IMR-90 (cell line): ENCODE measurements around the gene TMTC2. TPM values are rescaled to one million over a fixed set of nuclear protein-coding genes. Genes with fewer than 3 reads are reported as not detected.

ENCODE experiments used
- ATAC-seq: fragments of 200-7000 bp; cut with Tn5 transposase; 2 replicates; pipeline ENCODE4 v1.9.1; 2020; ENCODE audit warnings: low read depth, mild to moderate bottlenecking, moderate library complexity
- BruUV-seq: library from RNA; stranded (reverse); fragments of 400-500 nt; replicated peaks from 2 replicates; lab custom pipeline; 2021; lab: Mats Ljungman, UMichigan
- CTCF ChIA-PET: fragments of 300-600 bp; formaldehyde crosslinking; extraction: SDS; loops from one replicate; lab custom pipeline; 2021; ENCODE audit warnings: antibody characterized with exemption; lab: Yijun Ruan, JAX
- POLR2A ChIA-PET: fragments of 300-600 bp; sonication (Branson Sonifier 250); formaldehyde crosslinking; loops from one replicate; lab custom pipeline; 2022; ENCODE audit warnings: antibody characterized with exemption; ENCODE audit not compliant: unreplicated experiment; lab: Charles Lee
- DNase-seq: peaks from one replicate; pipeline ENCODE4 v3.0.0; 2013
- H2AFZ ChIP-seq: replicated peaks from 2 replicates; pipeline ENCODE3; 2013; ENCODE audit warnings: low read length, mild to moderate bottlenecking; ENCODE audit not compliant: poor library complexity
- H2AK5ac ChIP-seq: 2 replicates; pipeline ENCODE4 v1.6.1; 2013; ENCODE audit warnings: low read depth, low read length, inconsistent platforms
- H2AK9ac ChIP-seq: replicated peaks from 2 replicates; pipeline ENCODE3; 2013; ENCODE audit warnings: mild to moderate bottlenecking, low read depth, low read length, moderate library complexity; ENCODE audit not compliant: poor library complexity
- H2BK120ac ChIP-seq: 2 replicates; pipeline ENCODE4 v1.6.1; 2013; ENCODE audit warnings: low read depth, low read length, inconsistent platforms
- H2BK15ac ChIP-seq: 3 replicates; pipeline ENCODE4 v1.6.1; 2013; ENCODE audit warnings: low read depth, low read length, inconsistent platforms
- H2BK20ac ChIP-seq: 2 replicates; pipeline ENCODE4 v1.6.1; 2013; ENCODE audit warnings: low read depth, mild to moderate bottlenecking, inconsistent platforms, low read length, moderate library complexity
- H2BK5ac ChIP-seq: 2 replicates; pipeline ENCODE4 v1.6.1; 2013; ENCODE audit warnings: mild to moderate bottlenecking, low read depth, low read length, inconsistent platforms; ENCODE audit not compliant: poor library complexity, severe bottlenecking
- H3K14ac ChIP-seq: replicated peaks from 2 replicates; pipeline ENCODE4 v1.6.1; 2013; ENCODE audit warnings: low read depth, low read length, inconsistent platforms
- H3K18ac ChIP-seq: 2 replicates; pipeline ENCODE4 v1.6.1; 2013; ENCODE audit warnings: low read depth, low read length, control low read depth
- H3K23ac ChIP-seq: 2 replicates; pipeline ENCODE4 v1.6.1; 2013; ENCODE audit warnings: low read depth, low read length, inconsistent platforms
- H3K27ac ChIP-seq: 2 replicates; pipeline ENCODE4 v1.5.1; 2013; ENCODE audit warnings: mild to moderate bottlenecking, control low read depth, low read length; ENCODE audit not compliant: insufficient read depth
- H3K27me3 ChIP-seq: 2 replicates; pipeline ENCODE4 v1.6.1; 2013; ENCODE audit warnings: low read length; ENCODE audit not compliant: control insufficient read depth, insufficient read depth
- H3K36me3 ChIP-seq: 2 replicates; pipeline ENCODE4 v1.6.1; 2013; ENCODE audit warnings: low read length, mixed read lengths; ENCODE audit not compliant: control insufficient read depth, insufficient read depth
- H3K4ac ChIP-seq: 2 replicates; pipeline ENCODE4 v1.6.1; 2013; ENCODE audit warnings: low read depth, low read length, inconsistent platforms
- H3K4me1 ChIP-seq: 2 replicates; pipeline ENCODE4 v1.6.1; 2013; ENCODE audit warnings: low read length, mixed read lengths; ENCODE audit not compliant: control insufficient read depth, insufficient read depth
- H3K4me2 ChIP-seq: 2 replicates; pipeline ENCODE4 v1.6.1; 2013; ENCODE audit warnings: low read depth, mild to moderate bottlenecking, control low read depth, low read length, moderate library complexity
- H3K4me3 ChIP-seq: 2 replicates; pipeline ENCODE4 v1.5.1; 2013; ENCODE audit warnings: low read depth, mild to moderate bottlenecking, control low read depth, low read length, moderate library complexity; ENCODE audit not compliant: insufficient read depth
- H3K56ac ChIP-seq: 2 replicates; pipeline ENCODE4 v1.6.1; 2013; ENCODE audit warnings: low read length, inconsistent platforms; ENCODE audit not compliant: insufficient read depth; ENCODE audit errors: extremely low read depth
- H3K79me1 ChIP-seq, 2 experiments: 2 replicates each; pipeline ENCODE4 v1.6.1; 2013; ENCODE audit warnings: low read length in 2 of 2, inconsistent platforms in 1 of 2, low read depth in 1 of 2
- H3K9ac ChIP-seq: 2 replicates; pipeline ENCODE4 v1.6.1; 2013; ENCODE audit warnings: low read depth, low read length, control low read depth
- H3K9me1 ChIP-seq: 2 replicates; pipeline ENCODE4 v1.6.1; 2013; ENCODE audit warnings: low read length, inconsistent platforms; ENCODE audit not compliant: insufficient read depth
- H3K9me3 ChIP-seq: 2 replicates; pipeline ENCODE4 v1.6.1; 2013; ENCODE audit warnings: low read length; ENCODE audit not compliant: control insufficient read depth, insufficient read depth
- H4K20me1 ChIP-seq: 2 replicates; pipeline ENCODE4 v1.6.1; 2013; ENCODE audit warnings: low read length, inconsistent platforms; ENCODE audit not compliant: insufficient read depth
- H4K5ac ChIP-seq: 2 replicates; pipeline ENCODE4 v1.6.1; 2013; ENCODE audit warnings: mild to moderate bottlenecking, low read depth, low read length, control low read depth
- H4K8ac ChIP-seq, 2 experiments: 2 replicates each; pipeline ENCODE4 v1.6.1; 2013; ENCODE audit warnings: low read depth in 2 of 2, low read length in 2 of 2, control low read depth in 1 of 2, inconsistent platforms in 1 of 2
- H4K91ac ChIP-seq: 2 replicates; pipeline ENCODE4 v1.6.1; 2013; ENCODE audit warnings: low read depth, low read length, inconsistent platforms; ENCODE audit not compliant: insufficient read depth
- BHLHE40 ChIP-seq: fragments of 150-350 bp; IDR thresholded peaks from 2 replicates; pipeline ENCODE4 v1.6.1; 2016; ENCODE audit warnings: mild to moderate bottlenecking, low read depth, low read length
- CEBPB ChIP-seq: IDR thresholded peaks from 2 replicates; pipeline ENCODE4 v1.6.1; 2012; ENCODE audit warnings: low read depth, low read length, improper control_type of control experiment
- CHD1 ChIP-seq: IDR thresholded peaks from 2 replicates; pipeline ENCODE4 v1.6.1; 2012; ENCODE audit warnings: low read depth, low read length, improper control_type of control experiment
- CTCF ChIP-seq: conservative IDR thresholded peaks from 2 replicates; pipeline ENCODE4 v1.5.1; 2012; ENCODE audit warnings: mild to moderate bottlenecking, low read depth, low read length, improper control_type of control experiment
- ELK1 ChIP-seq: fragments of 150-350 bp; IDR thresholded peaks from 2 replicates; pipeline ENCODE4 v1.6.1; 2016; ENCODE audit warnings: low read depth, mild to moderate bottlenecking, low read length, moderate library complexity, borderline replicate concordance
- FOS ChIP-seq: fragments of 150-350 bp; IDR thresholded peaks from 2 replicates; pipeline ENCODE4 v1.6.1; 2016; ENCODE audit warnings: low read depth, low read length
- MAZ ChIP-seq: IDR thresholded peaks from 2 replicates; pipeline ENCODE4 v1.6.1; 2012; ENCODE audit warnings: low read depth, mild to moderate bottlenecking, low read length, improper control_type of control experiment, moderate library complexity, borderline replicate concordance
- MXI1 ChIP-seq: IDR thresholded peaks from 2 replicates; pipeline ENCODE4 v1.6.1; 2012; ENCODE audit warnings: low read depth, mild to moderate bottlenecking, low read length, moderate library complexity, borderline replicate concordance
- NFE2L2 ChIP-seq: fragments of 150-350 bp; IDR thresholded peaks from 2 replicates; pipeline ENCODE4 v1.6.1; 2016; ENCODE audit warnings: low read depth, mild to moderate bottlenecking, low read length
- POLR2A ChIP-seq: IDR thresholded peaks from 2 replicates; pipeline ENCODE4 v1.6.1; 2012; ENCODE audit warnings: mild to moderate bottlenecking, low read depth, low read length
- RAD21 ChIP-seq: IDR thresholded peaks from 2 replicates; pipeline ENCODE4 v1.6.1; 2012; ENCODE audit warnings: low read length, improper control_type of control experiment
- RCOR1 ChIP-seq: IDR thresholded peaks from 2 replicates; pipeline ENCODE4 v1.6.1; 2012; ENCODE audit warnings: mild to moderate bottlenecking, low read length, improper control_type of control experiment; ENCODE audit not compliant: insufficient replicate concordance
- RFX5 ChIP-seq: IDR thresholded peaks from 2 replicates; pipeline ENCODE4 v1.8.0; 2012; ENCODE audit warnings: low read depth, mild to moderate bottlenecking, low read length, moderate library complexity
- SMC3 ChIP-seq: fragments of 150-350 bp; IDR thresholded peaks from 2 replicates; pipeline ENCODE4 v1.6.1; 2016; ENCODE audit warnings: low read depth, mild to moderate bottlenecking, antibody characterized with exemption, low read length, moderate library complexity
- USF2 ChIP-seq: fragments of 150-350 bp; IDR thresholded peaks from 2 replicates; pipeline ENCODE4 v1.6.1; 2017; ENCODE audit warnings: mild to moderate bottlenecking, antibody characterized with exemption, low read length, low read depth
- WGBS, 2 experiments: methylation state at CpG; one replicate each; pipeline versions ENCODE4 v1.1.5 to v1.1.7; 2013; ENCODE audit warnings: missing lambda C conversion rate in 2 of 2; ENCODE audit not compliant: insufficient read length in 1 of 2; ENCODE audit errors: extremely low coverage in 2 of 2; 5-methylcytosine and 5-hydroxymethylcytosine counted together
- dilution Hi-C: fragments of 300-500 bp; cut with HindIII; formaldehyde crosslinking; loops from one replicate; pipeline ENCODE4 v1.14.3; 2018; ENCODE audit warnings: low sequenced_read_pairs; ENCODE audit not compliant: unreplicated experiment
- in situ Hi-C: fragments of 300-500 bp; cut with MboI; formaldehyde crosslinking; loops from 3 replicates; pipeline ENCODE4 v1.14.3; 2019; ENCODE audit warnings: low sequenced_read_pairs, inconsistent platforms, mixed read lengths
- intact Hi-C: fragments of 100-400 bp; cut with micrococcal nuclease; formaldehyde crosslinking; loops from 2 replicates; pipeline ENCODE4 v1.10.0; 2022
- polyA plus RNA-seq, 3 experiments: library from polyadenylated mRNA; depleted of rRNA; stranded (reverse); fragments of >200 nt; gene quantifications; 2 replicates each; pipeline ENCODE4 v1.2.3, GENCODE V29; 2012; ENCODE audit warnings: low replicate concordance in 1 of 3
- total RNA-seq: library from RNA; depleted of rRNA; stranded (reverse); fragments of >200 nt; gene quantifications from 2 replicates; pipeline ENCODE4 v1.2.3, GENCODE V29; 2012

Gene TMTC2
- total and polyA plus RNA-seq, 2 of the 4 experiments (the other 2 are of a cell fraction), result 0.56 to 1.4 TPM

GRCh38 chr12:83168751-83169150 lies 482.0 kb downstream of the TMTC2 start:
- TF ChIP-seq USF2 (no peak), ELK1 (no peak), RFX5 (no peak), CTCF (no peak), RCOR1 (no peak), SMC3 (no peak), MXI1 (no peak), FOS (no peak), CHD1 (no peak), POLR2A (no peak), NFE2L2 (no peak), MAZ (no peak), BHLHE40 (no peak), CEBPB (no peak), RAD21 (no peak)
- in situ Hi-C loops, result no loop called here

More at GRCh38 chr12:83168751-83169150, 482.0 kb downstream of the TMTC2 start:
- H2AFZ ChIP-seq, result no peak overlapping the region
- 86% methylated on average over 1 of the region's 1 CpG; no CpG with 5 or more reads in 1 of the 2 experiments for WGBS, 2 experiments
- H3K9me3 ChIP-seq, result no peaks in the 10 kb centered on the region; the same call in 1 of the 2 replicates
- dilution Hi-C loops, result no loop called here
- H2BK5ac ChIP-seq, result no peak overlapping the region
- H3K4me2 ChIP-seq, result no peak overlapping the region
- no peaks in the 10 kb centered on the region for H3K4me1 ChIP-seq
- no peak overlapping the region for H4K8ac ChIP-seq
- no peaks in the 10 kb centered on the region for H3K79me1 ChIP-seq
- no TSS peak for BruUV-seq
- ChIA-PET POLR2A (no interaction called here), CTCF (no interaction called here)
- no peaks in the 10 kb centered on the region for H4K20me1 ChIP-seq
- H3K9me1 ChIP-seq, result no peaks in the 10 kb centered on the region
- H2BK20ac ChIP-seq, result no peak overlapping the region
- H3K23ac ChIP-seq, result no peak overlapping the region
- no peak for ATAC-seq
- H2AK9ac ChIP-seq, result no peak overlapping the region
- no peak overlapping the region for H3K27ac ChIP-seq
- no peak overlapping the region for H3K56ac ChIP-seq
- H3K27me3 ChIP-seq, result no peaks in the 10 kb centered on the region
- no peak overlapping the region for H3K4me3 ChIP-seq
- H3K4ac ChIP-seq, result no peak overlapping the region
- H3K9ac ChIP-seq, result no peak overlapping the region
- H4K5ac ChIP-seq, result no peak overlapping the region
- no peak overlapping the region for H2AK5ac ChIP-seq
- no peak overlapping the region for H4K91ac ChIP-seq
- H2BK120ac ChIP-seq, result no peak overlapping the region
- no peak overlapping the region for H3K18ac ChIP-seq
- intact Hi-C loops, result no loop called here
- DNase-seq, result no peak
- no peaks in the 10 kb centered on the region for H3K36me3 ChIP-seq
- H3K14ac ChIP-seq, result no peak overlapping the region
- no peak overlapping the region for H2BK15ac ChIP-seq
